WTC11 (cell line): ENCODE results near the gene ZNG1A. TPM values are rescaled to one million over a fixed set of nuclear protein-coding genes. Genes with fewer than 3 reads are reported as not detected.

Experiments used
- ATAC-seq: fragments of 200-7000 bp; cut with Tn5 transposase; 2 replicates; pipeline ENCODE4 v1.10.0; 2021; ENCODE audit warnings: mild to moderate bottlenecking, moderate library complexity
- CTCF ChIA-PET: fragments of 300-600 bp; sonication (Branson Sonifier 250); formaldehyde crosslinking; loops from one replicate; lab custom pipeline; 2021; ENCODE audit warnings: antibody characterized with exemption; lab: Charles Lee
- POLR2A ChIA-PET: fragments of 350-600 bp; sonication (Branson Sonifier 250); formaldehyde crosslinking; loops from one replicate; lab custom pipeline; 2021; ENCODE audit warnings: antibody characterized with exemption; lab: Charles Lee
- DNase-seq: peaks from one replicate; pipeline ENCODE4 v3.0.0; 2021; ENCODE audit warnings: low spot score
- H3K27ac Mint-ChIP-seq: 2 replicates; pipeline ENCODE4 v1.8.0; 2021; ENCODE audit warnings: mixed read lengths
- H3K27me3 Mint-ChIP-seq: 2 replicates; pipeline ENCODE4 v1.8.0; 2021; ENCODE audit warnings: low read depth, mild to moderate bottlenecking, moderate library complexity, mixed read lengths
- H3K36me3 Mint-ChIP-seq: 2 replicates; pipeline ENCODE4 v1.8.0; 2021; ENCODE audit warnings: mixed read lengths
- H3K4me1 Mint-ChIP-seq: 2 replicates; pipeline ENCODE4 v1.8.0; 2022; ENCODE audit warnings: mixed read lengths
- H3K4me3 Mint-ChIP-seq: 2 replicates; pipeline ENCODE4 v1.8.0; 2021; ENCODE audit warnings: mild to moderate bottlenecking, moderate library complexity, mixed read lengths
- H3K9me3 Mint-ChIP-seq: 2 replicates; pipeline ENCODE4 v1.8.0; 2021; ENCODE audit warnings: mixed read lengths
- AR ChIP-seq: fragments of 250-450 bp; sonication (Bioruptor Pico); IDR thresholded peaks from 2 replicates; pipeline ENCODE4 v1.9.0; 2021; ENCODE audit warnings: mild to moderate bottlenecking
- E2F4 ChIP-seq: sonication (generic); formaldehyde crosslinking; IDR thresholded peaks from 2 replicates; pipeline ENCODE4 v1.8.1; 2022; ENCODE audit warnings: low read depth, mild to moderate bottlenecking, moderate library complexity, missing genetic modification reagents, borderline replicate concordance
- E2F5 ChIP-seq: sonication (generic); formaldehyde crosslinking; IDR thresholded peaks from 2 replicates; pipeline ENCODE4 v1.8.1; 2022; ENCODE audit warnings: mild to moderate bottlenecking, moderate library complexity, missing genetic modification reagents
- EMX1 ChIP-seq: fragments of 250-450 bp; sonication (Bioruptor Pico); IDR thresholded peaks from 2 replicates; pipeline ENCODE4 v1.8.0; 2021; ENCODE audit warnings: mild to moderate bottlenecking
- HMGA2 ChIP-seq: fragments of 250-450 bp; sonication (Bioruptor Pico); IDR thresholded peaks from 2 replicates; pipeline ENCODE4 v1.4.0; 2021; ENCODE audit warnings: mild to moderate bottlenecking, moderate library complexity
- MAX ChIP-seq: sonication (generic); formaldehyde crosslinking; IDR thresholded peaks from 2 replicates; pipeline ENCODE4 v1.8.0; 2022; ENCODE audit warnings: mild to moderate bottlenecking, missing genetic modification reagents
- MLX ChIP-seq: sonication (generic); formaldehyde crosslinking; IDR thresholded peaks from 2 replicates; pipeline ENCODE4 v1.8.1; 2023; ENCODE audit warnings: mild to moderate bottlenecking, missing genetic modification reagents, moderate library complexity
- NFE2L1 ChIP-seq: sonication (generic); formaldehyde crosslinking; IDR thresholded peaks from 2 replicates; pipeline ENCODE4 v1.8.1; 2023; ENCODE audit warnings: missing genetic modification reagents
- OVOL2 ChIP-seq: fragments of 250-450 bp; sonication (Bioruptor Pico); IDR thresholded peaks from 2 replicates; pipeline ENCODE4 v1.9.0; 2021; ENCODE audit warnings: mild to moderate bottlenecking, borderline replicate concordance
- PRRX2 ChIP-seq: fragments of 250-450 bp; sonication (Bioruptor Pico); IDR thresholded peaks from 2 replicates; pipeline ENCODE4 v1.8.0; 2021; ENCODE audit warnings: mild to moderate bottlenecking
- SOX15 ChIP-seq: fragments of 250-450 bp; sonication (Bioruptor Pico); IDR thresholded peaks from 2 replicates; pipeline ENCODE4 v1.9.0; 2021; ENCODE audit warnings: mild to moderate bottlenecking
- STAT6 ChIP-seq: sonication (generic); formaldehyde crosslinking; conservative IDR thresholded peaks from 2 replicates; pipeline ENCODE4 v1.8.1; 2023; ENCODE audit warnings: mild to moderate bottlenecking, low read depth, missing genetic modification reagents, moderate library complexity
- ZBTB43 ChIP-seq: sonication (generic); formaldehyde crosslinking; IDR thresholded peaks from 2 replicates; pipeline ENCODE4 v1.8.1; 2023; ENCODE audit warnings: mild to moderate bottlenecking, missing genetic modification reagents
- ZMAT4 ChIP-seq: fragments of 250-450 bp; sonication (Bioruptor Pico); IDR thresholded peaks from 2 replicates; pipeline ENCODE4 v1.9.0; 2021; ENCODE audit warnings: mild to moderate bottlenecking
- ZNF281 ChIP-seq: sonication (generic); formaldehyde crosslinking; IDR thresholded peaks from 2 replicates; pipeline ENCODE4 v1.8.0; 2023; ENCODE audit warnings: mild to moderate bottlenecking, missing genetic modification reagents
- ZNF317 ChIP-seq: sonication (generic); formaldehyde crosslinking; IDR thresholded peaks from 2 replicates; pipeline ENCODE4 v1.8.1; 2023; ENCODE audit warnings: low read depth, mild to moderate bottlenecking, moderate library complexity, missing genetic modification reagents, borderline replicate concordance
- ZNF396 ChIP-seq: fragments of 250-450 bp; sonication (Bioruptor Pico); IDR thresholded peaks from 2 replicates; pipeline ENCODE4 v1.8.0; 2021; ENCODE audit warnings: mild to moderate bottlenecking, moderate library complexity, borderline replicate concordance
- ZNF416 ChIP-seq: fragments of 250-450 bp; sonication (Bioruptor Pico); IDR thresholded peaks from 2 replicates; pipeline ENCODE4 v1.9.0; 2021; ENCODE audit warnings: mild to moderate bottlenecking, inconsistent platforms
- ZSCAN18 ChIP-seq: fragments of 250-450 bp; sonication (Bioruptor Pico); IDR thresholded peaks from 2 replicates; pipeline ENCODE4 v2.1.2; 2022; ENCODE audit warnings: mild to moderate bottlenecking, moderate library complexity
- total RNA-seq: library from RNA; stranded (reverse); gene quantifications from 3 replicates; pipeline ENCODE4 v1.2.3, GENCODE V29; 2021

Gene ZNG1A
- total RNA-seq, 1 experiment from 2014 or later: 44.4 TPM

- CTCF ChIA-PET: no interaction called here
- POLR2A ChIA-PET: no interaction called here
- TF ChIP-seq ZMAT4 (CRISPR knock-in tag) (no peak), STAT6 (CRISPR knock-in tag) (no peak), OVOL2 (no peak), PRRX2 (CRISPR knock-in tag) (no peak), ZNF396 (CRISPR knock-in tag) (no peak), SOX15 (CRISPR knock-in tag) (no peak), E2F4 (CRISPR knock-in tag) (no peak), AR (no peak), ZSCAN18 (CRISPR knock-in tag) (no peak), MAX (CRISPR knock-in tag) (no peak), EMX1 (no peak), HMGA2 (CRISPR knock-in tag) (no peak), ZNF317 (CRISPR knock-in tag) (no peak), ZNF281 (CRISPR knock-in tag) (no peak), NFE2L1 (no peak), ZBTB43 (CRISPR knock-in tag) (no peak), MLX (no peak), E2F5 (CRISPR knock-in tag) (no peak), ZNF416 (CRISPR knock-in tag) (no peak)
- DNase-seq (no peak), ATAC-seq (no peak)
- H3K4me1 Mint-ChIP-seq: peaks cover 22% of the 10 kb centered on the region
- H3K9me3 Mint-ChIP-seq: no peaks in the 10 kb centered on the region
- no peaks in the 10 kb centered on the region; the same call in 1 of the 2 replicates for H3K27me3 Mint-ChIP-seq
- H3K36me3 Mint-ChIP-seq: no peaks in the 10 kb centered on the region
- no peak overlapping the region for H3K27ac Mint-ChIP-seq
- H3K4me3 Mint-ChIP-seq: no peak overlapping the region
Measured at GRCh38 chr9:221989-222776, 43.3 kb upstream of the ZNG1A start.
